DMS79 (cell line): ENCODE measurements around the gene TNNC1.

Experiments used
- DNase-seq: peaks from one replicate; lab custom pipeline; 2025; lab: John Stamatoyannopoulos, UW

TNNC1 gene

GRCh38 chr3:52458031-52458760 lies 4.4 kb upstream of the TNNC1 start:
- DNase-seq = no peak

GRCh38 chr3:52456800-52457183 lies 3.0 kb upstream of the TNNC1 start:
- no peak for DNase-seq

GRCh38 chr3:52456169-52456799 lies 2.4 kb upstream of the TNNC1 start:
- no peak for DNase-seq

- peak; percentile 14 for DNase-seq
These were observed 1.7 kb upstream of the TNNC1 start, which contains the start of gene NISCH for GRCh38 chr3:52455283-52456168. Gene NISCH (plus strand): TSS chr3:52455604. CDS start chr3:52455642, 38 bp downstream.

- DNase-seq = no peak
These were observed 1.1 kb upstream of the TNNC1 start for GRCh38 chr3:52454938-52455282.

GRCh38 chr3:52454250-52454937 lies 553 bp upstream of the TNNC1 start:
- DNase-seq = no peak

GRCh38 chr3:52452570-52453221 lies 1.1 kb downstream of the TNNC1 start:
- no peak for DNase-seq

- no peak for DNase-seq
These were observed 1.7 kb downstream of the TNNC1 start for GRCh38 chr3:52452126-52452525.

GRCh38 chr3:52451237-52452083 lies 2.4 kb downstream of the TNNC1 start:
- no peak for DNase-seq

GRCh38 chr3:52450489-52451236 lies 3.2 kb downstream of the TNNC1 start:
- DNase-seq = no peak

GRCh38 chr3:52447512-52448355 lies 6.1 kb downstream of the TNNC1 start:
- no peak for DNase-seq

GRCh38 chr3:52446631-52447511 lies 7.0 kb downstream of the TNNC1 start:
- DNase-seq = peak; percentile 5

GRCh38 chr3:52446042-52446441 lies 7.8 kb downstream of the TNNC1 start:
- DNase-seq = no peak

GRCh38 chr3:52444860-52445793 lies 8.7 kb downstream of the TNNC1 start, which contains the start of gene SEMA3G:
Gene SEMA3G (minus strand): TSS chr3:52445103. CDS start chr3:52445027, 76 bp downstream.
- DNase-seq = no peak

GRCh38 chr3:52443791-52444687 lies 9.8 kb downstream of the TNNC1 start:
- no peak for DNase-seq

- no peak for DNase-seq
These were observed 10.6 kb downstream of the TNNC1 start for GRCh38 chr3:52443268-52443610.
